GM18867 (cell line): ENCODE results near the gene CXCR3.
A peak's percentile ranks its signal among the peaks of the same experiment; 100 is the strongest.
"Not testable (repeated sequence)": the region's sequence is repeated elsewhere in the genome, so short reads cannot be mapped to it uniquely, and the experiment has no call there.

Experiments used
- ATAC-seq: cut with Tn5 transposase; IDR thresholded peaks from one replicate; pipeline ENCODE4 v1.9.1; 2021; ENCODE audit warnings: mild to moderate bottlenecking, moderate library complexity; ENCODE audit not compliant: unreplicated experiment

CXCR3 gene

DNA sequence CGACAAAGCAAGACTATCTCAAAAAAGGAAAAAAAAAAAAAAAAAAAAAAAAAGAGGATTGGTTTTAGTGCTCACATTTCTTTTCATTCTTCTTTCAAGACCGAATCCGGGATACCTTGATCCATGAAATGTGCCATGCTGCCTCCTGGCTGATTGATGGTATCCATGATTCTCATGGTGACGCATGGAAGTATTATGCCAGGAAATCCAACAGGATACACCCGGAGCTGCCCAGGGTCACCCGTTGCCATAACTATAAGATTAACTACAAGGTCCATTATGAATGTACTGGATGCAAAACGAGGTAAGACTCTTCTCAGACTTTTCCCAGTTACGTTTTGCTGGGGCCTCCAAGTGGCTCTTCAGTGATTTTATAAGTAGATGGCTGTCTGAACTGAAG is 6.1 kb downstream of the CXCR3 start:
- ATAC-seq: no peak

DNA sequence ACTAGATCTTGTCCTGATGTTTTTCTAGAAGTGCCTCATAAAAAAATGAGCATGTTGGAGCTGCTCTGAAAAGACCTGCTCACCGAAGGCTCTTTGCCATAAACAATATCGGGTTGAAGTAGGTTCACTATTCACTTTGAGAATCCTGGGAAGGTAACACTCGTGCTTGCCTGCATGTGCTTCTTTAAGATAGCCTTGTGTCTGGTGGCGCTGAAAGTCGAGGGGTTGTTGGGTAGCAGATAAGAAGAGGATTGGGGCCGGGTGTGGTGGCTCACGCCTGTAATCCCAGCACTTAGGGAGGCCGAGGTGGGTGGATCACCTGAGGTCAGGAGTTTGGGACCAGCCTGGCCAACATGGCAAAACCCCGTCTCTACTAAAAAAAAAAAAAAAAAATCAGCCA is 6.6 kb downstream of the CXCR3 start:
- ATAC-seq: not testable (repeated sequence)

DNA sequence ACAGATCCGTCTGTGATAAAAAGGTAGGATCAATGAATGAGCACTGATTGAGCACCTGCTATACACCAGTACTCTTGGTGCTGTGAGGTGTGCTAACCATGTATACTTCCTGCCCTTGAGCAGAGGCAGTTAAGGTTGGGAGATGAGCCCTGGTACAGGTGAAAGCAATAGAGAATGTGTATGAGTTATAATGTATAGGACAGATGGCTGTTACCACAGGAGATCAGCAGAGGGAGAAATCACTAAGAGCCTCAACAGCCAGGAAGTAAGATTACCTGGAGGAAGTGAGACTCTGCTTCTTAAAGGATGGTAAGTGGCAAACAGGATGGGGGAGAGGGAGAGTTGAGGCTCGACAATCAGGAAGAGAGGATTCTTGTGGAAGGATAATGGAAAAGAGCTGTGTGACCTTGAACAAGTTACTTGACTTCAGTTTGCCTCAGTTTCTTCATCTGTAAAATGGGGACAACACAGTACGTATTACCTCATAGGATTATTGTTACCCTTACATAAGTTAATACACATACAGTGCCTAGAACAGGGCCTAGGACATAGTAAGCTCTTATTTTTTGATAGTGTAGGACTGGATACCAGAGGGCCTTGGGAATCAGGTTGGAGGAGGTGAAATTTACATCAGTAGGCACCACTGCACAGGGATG is 9.1 kb downstream of the CXCR3 start:
- peak; percentile 52 for ATAC-seq

DNA sequence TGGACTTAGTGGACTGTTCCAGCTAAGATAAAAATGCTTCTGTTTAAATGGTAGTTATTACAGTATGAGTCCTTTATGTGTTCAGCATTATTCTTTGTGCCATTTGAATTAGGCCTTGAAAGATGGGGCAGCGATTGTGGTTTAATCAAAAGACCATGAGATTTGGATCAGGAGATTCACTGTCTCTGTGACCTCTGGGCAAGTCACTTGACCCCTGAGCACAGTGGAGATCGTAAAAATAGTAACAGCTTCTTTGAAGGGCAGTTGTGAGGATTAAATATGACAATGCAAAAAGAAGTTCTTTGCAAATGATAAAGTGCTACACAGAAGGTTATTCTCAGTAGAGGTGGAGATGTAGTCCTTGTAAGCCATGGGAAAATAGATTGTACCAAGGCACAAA is 10.8 kb downstream of the CXCR3 start:
- no peak for ATAC-seq

DNA sequence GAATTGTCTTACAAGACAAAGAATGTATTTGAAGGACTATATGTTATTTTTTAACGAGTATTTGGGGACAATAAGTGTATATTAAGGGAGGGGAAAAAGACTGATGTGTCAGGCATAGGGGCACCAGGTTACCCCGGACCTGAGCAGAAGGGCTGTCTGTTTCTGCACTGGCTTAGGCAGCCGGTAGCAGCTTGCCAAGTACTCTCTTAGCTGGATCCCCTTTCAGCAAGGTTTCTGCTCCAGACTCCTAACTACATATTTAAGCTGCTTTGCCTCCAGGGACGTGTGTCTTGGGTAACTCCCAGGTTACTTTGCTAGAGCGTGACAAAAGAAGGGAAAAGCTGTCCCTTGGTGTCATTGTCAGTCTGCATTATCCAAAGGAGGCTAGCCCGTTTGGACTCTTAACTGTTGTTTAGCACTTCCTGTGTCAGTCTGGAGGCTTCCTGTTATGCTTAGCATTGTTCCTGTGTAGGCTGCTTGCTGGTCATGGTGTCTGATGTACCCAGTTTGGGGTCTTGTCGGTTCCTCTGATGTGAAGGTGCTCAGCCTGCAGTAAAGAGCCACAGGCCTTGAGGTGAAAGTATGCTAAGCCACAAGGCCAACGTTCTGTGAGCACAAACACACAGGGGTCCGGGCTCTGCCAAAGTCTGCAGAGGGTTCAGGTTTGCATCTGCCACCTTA is 11.6 kb downstream of the CXCR3 start:
- ATAC-seq: no peak

DNA sequence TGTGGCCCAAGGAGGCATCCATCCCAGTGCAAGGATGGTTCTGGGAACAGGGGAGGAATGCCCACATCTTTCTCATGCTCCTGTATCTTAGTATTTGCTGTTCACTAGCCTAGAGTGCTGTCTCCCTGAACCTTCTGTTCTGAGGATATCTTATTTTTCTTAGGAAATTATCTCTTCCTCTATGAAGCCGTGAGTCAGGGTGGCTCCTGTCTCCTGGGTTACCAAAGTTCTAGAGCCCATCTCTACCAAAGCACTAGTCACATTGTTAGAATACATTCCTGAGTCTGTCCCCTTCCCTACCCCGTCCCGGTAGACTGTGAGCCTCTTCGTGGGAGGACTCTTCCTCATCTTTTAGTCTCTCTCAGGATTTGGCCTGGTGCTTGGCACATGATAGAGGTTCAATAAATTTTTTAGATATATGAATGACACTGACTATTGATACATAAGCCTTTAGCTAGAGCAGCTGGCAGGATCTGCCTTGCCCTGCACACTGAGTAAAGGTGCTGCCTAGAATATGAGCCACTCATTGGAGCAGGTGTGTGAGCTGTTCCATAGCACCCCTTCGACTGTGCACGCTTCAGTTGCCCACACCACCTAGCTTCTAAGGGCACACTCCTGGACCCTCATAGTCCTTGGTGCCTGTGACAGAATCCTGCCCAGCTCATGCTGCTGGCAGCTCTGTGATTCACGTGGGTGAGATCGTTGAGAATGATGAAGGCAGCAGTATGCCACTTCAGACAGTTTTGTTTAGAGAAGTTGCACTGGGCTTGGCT is 13.3 kb downstream of the CXCR3 start:
- ATAC-seq: no peak

DNA sequence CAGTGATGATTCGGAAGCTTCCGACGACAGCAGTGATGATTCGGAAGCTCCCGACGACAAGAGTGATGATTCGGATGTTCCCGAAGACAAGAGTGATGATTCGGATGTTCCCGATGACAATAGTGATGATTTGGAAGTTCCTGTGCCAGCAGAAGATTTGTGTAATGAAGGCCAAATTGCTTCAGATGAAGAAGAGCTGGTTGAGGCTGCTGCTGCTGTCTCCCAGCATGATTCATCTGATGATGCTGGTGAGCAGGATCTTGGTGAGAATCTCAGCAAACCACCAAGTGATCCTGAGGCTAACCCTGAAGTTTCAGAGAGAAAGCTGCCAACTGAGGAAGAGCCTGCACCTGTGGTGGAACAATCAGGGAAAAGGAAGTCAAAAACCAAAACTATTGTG is 14.2 kb downstream of the CXCR3 start:
- no peak for ATAC-seq

DNA sequence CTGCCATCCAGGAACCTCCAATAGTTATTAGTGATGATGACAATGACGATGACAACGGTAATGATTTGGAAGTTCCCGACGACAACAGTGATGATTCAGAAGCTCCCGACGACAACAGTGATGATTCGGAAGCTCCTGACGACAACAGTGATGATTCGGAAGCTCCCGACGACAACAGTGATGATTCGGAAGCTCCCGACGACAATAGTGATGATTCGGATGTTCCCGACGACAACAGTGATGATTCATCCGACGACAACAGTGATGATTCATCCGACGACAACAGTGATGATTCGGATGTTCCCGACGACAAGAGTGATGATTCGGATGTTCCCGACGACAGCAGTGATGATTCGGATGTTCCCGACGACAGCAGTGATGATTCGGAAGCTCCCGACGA is 14.7 kb downstream of the CXCR3 start:
- ATAC-seq: no peak

DNA sequence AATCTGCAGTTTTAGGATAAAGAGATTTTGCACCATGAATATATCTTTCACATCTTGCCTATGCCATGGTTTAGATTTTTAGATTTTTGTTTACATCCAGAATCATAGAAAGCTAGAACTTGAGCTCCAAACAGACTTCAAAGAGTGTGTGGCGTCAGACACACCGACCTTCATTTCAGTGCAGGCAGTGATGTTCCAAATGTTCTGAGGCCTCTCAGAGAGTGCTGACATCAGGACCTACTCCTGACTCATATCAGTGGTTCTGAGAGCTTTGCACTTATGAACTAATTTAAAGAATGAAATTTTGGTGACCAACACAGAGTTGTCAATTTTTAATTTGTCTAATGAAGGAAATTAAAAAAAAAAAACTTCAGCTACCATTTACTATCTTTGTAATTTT is 18.3 kb downstream of the CXCR3 start:
- no peak for ATAC-seq

DNA sequence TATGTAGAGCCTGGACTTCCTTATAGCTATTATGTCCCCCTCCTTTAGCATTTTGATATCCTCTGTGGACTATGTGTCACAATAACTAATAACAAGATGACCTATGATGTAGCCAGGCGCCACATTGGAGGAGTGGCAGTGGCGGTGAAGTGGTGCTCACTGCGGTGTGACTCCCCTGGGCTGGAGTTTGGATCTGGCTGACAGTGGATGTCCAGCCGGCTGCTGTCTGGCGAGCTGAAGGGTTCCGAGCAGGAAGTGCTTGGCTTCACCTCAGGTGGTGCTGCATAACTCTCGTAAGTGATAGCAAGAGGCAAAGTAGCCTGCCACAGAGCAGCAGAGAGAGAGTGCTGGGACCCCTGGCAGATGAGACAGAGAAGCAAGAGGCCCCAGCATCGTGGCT is 25.1 kb downstream of the CXCR3 start:
- ATAC-seq: not testable (repeated sequence)

DNA sequence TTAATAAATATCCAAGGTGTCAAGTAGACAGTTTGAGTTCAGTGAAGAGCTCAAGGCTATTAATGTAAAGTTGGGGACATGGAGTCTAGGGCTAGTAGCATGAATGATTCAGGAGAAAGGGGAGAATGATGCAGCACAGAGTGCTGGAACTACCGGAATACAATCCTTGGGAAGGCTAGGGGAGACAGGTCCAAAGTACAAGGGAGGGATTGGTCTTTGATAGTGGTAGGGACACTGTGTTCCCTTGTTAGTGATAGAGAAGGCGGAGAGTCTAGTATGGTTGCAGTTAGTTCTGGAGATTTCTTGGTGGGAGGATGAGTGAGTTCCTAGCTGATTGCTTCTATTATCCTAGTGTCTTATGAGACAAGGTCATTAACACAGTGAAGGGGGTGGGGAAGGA is 31.4 kb downstream of the CXCR3 start:
- no peak for ATAC-seq

DNA sequence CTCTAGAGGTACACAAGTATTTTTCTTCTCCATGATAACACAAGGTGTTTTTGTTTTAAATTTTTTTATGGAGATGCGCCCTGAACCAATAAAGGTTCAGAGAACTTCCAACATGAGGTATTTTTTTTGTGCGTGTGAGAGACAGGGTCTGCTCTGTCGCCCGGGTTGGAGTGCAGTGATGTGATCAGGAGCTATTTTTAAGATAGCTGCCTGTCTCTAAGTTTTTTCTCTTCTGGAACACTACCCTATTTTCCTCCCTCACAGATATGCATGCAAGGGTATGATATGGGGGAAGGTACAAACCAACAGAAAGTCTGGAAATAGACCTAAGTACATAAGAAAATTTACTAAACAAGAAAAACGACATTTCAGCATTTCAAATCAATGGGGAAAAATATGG is 37.1 kb downstream of the CXCR3 start:
- ATAC-seq: no peak

DNA sequence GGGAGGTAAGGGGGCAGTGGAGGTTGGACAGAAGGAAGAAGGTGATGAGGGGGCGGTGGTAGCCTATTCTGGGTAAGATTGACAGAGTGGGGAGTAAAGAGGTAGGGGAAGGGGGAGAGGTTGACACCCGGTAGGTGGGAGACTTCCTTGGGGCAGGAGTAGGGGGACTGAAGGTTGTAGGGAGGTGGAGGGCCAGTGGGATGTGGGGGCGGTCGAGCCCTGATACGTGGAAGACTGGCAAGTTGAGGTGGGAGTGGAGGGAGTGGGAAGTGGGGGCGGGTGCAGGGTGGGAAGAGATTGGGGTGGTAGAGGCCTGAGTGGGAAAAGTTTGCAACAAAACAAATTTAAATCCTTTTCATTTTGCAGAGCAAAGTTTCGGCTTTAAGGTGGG is 38.3 kb downstream of the CXCR3 start:
- no peak for ATAC-seq

DNA sequence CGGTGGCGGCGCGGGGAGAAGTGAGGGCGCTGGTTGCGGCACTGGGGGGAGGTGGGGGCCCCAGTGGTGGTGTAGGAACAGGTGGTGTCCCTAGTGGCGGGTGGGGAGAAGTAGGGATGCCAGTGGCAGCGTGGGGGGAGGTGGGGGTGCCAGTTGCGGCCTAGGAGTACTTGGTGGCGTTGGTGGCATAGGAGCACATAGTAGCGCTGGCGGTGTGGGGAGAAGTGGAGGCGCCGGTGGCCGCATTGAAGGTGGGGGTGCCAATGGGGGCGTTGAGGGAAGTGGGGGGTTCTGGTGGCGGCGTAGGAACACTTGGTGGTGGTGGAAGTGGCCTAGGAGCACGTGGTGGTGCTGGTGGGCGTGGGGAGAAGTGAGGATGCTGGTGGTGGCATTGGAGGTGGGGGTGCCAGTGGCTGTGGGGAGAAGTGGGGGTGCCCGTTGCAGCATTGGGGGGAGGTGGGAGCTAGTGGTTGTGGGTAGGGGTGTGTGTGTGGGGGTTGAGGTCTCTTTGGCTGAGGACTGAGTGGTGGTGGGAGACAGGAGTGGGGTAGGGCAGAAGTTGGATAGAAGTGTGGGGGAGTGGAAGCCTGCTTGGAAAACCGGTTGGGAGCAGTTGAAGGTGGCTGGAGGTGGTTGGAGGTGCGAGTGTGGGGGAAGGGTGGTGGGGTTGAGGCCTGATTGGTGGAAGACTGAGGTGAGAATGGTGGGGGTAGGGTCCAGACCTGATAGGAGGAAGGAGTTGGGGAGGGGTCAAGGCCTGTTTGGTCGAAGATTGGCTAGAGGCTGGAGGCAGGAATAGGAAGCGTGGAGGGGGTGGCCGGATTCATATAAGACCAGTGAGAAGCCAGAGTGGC is 38.9 kb downstream of the CXCR3 start:
- ATAC-seq: no peak

DNA sequence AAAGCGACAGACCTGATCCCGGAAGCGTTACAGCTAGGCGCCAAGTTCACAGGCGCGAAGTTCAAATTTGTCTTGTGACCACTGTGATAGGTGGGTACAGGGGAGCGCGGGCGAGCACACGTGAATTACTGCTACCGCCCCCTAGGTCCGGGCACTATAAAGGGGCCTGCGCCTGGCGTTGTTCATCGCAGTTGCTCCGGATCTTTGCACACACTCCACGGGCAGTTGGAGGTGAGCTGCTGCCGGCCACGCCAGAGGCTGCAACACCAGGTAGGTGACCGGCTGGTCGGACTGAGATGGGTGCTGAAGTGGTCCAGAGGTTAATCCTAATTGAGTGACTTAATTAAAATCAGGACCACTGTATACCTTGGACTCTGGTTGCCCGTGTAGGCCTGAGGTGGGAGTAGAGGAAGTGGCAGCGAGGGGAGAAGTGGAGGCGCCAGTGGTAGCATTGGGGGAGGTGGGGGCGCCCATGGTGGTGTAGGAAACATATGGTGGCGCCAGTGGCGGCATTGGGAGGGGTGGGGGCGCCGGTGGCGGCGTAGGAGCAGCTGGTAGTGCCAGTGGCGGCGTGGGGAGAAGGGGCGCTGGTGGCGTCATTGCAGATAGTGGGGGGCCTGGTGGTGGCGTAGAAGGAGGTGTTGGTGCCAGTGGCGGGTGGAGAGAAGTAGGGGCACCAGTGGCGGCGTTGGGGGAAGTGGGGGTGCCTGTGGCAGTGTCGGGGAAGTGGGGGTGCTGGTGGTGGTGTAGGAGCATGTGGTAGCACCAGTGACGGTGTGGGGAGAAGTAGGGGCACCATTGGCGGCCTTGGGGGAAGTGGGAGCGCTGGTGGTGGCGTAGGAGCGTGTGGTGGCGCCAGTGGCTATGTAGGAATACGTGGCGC is 39.8 kb downstream of the CXCR3 start, which contains the start of gene GCNA:
Gene GCNA, plus strand, starts transcription at position 185 of the 883 bp plus-strand sequence. CDS start 2,385 bp downstream, outside the sequence.
- ATAC-seq: no peak

DNA sequence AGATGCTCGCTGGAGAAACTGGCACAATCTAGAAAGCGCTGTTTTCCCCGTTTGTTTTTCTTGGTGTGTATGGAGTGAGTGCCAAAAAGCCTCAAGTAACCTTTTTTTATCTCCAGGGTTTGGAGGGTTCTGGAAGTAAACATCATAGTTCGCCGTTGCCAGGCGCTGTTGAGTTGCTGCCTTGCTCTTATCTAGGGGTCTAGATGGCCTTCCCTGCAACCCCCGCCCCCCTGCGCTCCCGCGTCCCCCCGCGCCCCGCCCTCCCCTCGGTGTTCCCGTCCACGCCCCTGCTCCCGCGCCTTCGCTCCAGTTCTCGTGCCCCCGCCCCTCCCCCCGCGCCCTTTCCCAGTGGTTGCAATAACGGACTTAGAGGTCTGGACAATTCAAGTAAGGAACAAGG is 40.6 kb downstream of the CXCR3 start:
- ATAC-seq: no peak

DNA sequence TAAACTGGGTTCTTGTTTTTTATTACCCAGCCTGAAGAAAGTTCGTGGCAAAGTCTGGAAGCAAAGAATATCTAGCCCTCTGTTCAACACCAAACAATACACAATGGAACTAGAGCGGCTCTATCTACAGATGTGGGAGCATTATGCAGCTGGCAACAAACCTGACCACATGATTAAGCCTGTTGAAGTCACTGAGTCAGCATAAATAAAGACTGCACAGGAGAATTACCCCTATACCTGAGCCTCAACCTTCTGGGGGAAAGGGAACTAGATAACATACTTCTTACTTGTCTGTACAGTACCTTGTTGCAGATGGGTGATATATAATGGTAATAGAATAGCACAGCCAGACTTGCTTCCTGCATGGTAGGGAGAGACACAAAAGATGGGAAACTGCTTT is 44.7 kb downstream of the CXCR3 start:
- no peak for ATAC-seq

DNA sequence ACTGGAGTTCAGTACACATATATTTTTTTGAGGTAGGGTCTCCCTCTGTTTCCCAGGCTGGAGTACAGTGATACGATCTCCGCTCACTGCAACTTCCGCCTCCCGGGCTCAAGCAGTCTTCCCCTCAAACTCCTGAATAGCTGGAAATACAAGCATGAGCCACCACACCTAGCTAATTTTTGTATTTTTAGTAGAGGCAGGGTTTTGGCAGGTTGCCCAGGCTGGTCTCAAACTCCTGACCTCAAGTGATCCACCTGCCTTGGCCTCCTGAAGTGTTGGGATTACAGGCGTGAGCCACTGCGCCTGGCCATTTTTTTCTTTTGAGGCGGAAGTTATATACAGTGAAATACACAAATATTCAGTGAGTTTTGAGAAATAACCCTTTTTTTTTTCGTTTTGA is 46.9 kb downstream of the CXCR3 start:
- not testable (repeated sequence) for ATAC-seq
